Mesenchymal stem cell (in vitro differentiated cells and primary cell): ENCODE data around the gene FLAD1.

Source experiments
- DNase-seq: peaks from one replicate; pipeline ENCODE4 v3.0.0-alpha.2; 2013
- H2AFZ ChIP-seq: one replicate; pipeline ENCODE4 v1.6.1; 2013; ENCODE audit warnings: low read depth, mild to moderate bottlenecking, control low read depth, inconsistent platforms, low read length, moderate library complexity
- H2AK5ac ChIP-seq: 2 replicates; pipeline ENCODE4 v1.6.1; 2013; ENCODE audit warnings: low read length, moderate library complexity, mild to moderate bottlenecking, inconsistent platforms; ENCODE audit not compliant: severe bottlenecking
- H2BK120ac ChIP-seq: one replicate; pipeline ENCODE4 v1.6.1; 2013; ENCODE audit warnings: low read depth, mild to moderate bottlenecking, inconsistent platforms, low read length, moderate library complexity
- H2BK12ac ChIP-seq, 2 experiments: one replicate each; pipeline ENCODE4 v1.6.1; 2013; ENCODE audit warnings: inconsistent platforms in 2 of 2, low read length in 2 of 2, mild to moderate bottlenecking in 2 of 2, moderate library complexity in 2 of 2, control low read depth in 1 of 2
- H2BK15ac ChIP-seq: one replicate; pipeline ENCODE4 v1.6.1; 2013; ENCODE audit warnings: mild to moderate bottlenecking, low read depth, inconsistent platforms; ENCODE audit not compliant: poor library complexity, severe bottlenecking
- H2BK5ac ChIP-seq: 2 replicates; pipeline ENCODE4 v1.6.1; 2013; ENCODE audit warnings: low read depth, mild to moderate bottlenecking, low read length, control low read depth, inconsistent platforms; ENCODE audit not compliant: poor library complexity, severe bottlenecking
- H3K14ac ChIP-seq, 2 experiments: one replicate each; pipeline ENCODE4 v1.6.1; 2013; ENCODE audit warnings: inconsistent platforms in 2 of 2, low read length in 2 of 2, control low read depth in 1 of 2, mild to moderate bottlenecking in 1 of 2, moderate library complexity in 1 of 2
- H3K18ac ChIP-seq, 2 experiments: one replicate each; pipeline ENCODE4 v1.6.1; 2013; ENCODE audit warnings: inconsistent platforms in 2 of 2, low read length in 2 of 2, control low read depth in 1 of 2, low read depth in 1 of 2, mild to moderate bottlenecking in 1 of 2
- H3K23ac ChIP-seq, 2 experiments: one replicate each; pipeline ENCODE4 v1.6.1; 2013; ENCODE audit warnings: inconsistent platforms in 2 of 2, low read length in 2 of 2, mild to moderate bottlenecking in 2 of 2, moderate library complexity in 2 of 2, control low read depth in 1 of 2
- H3K27ac ChIP-seq: 2 replicates; pipeline ENCODE4 v1.5.1; 2013; ENCODE audit warnings: mild to moderate bottlenecking, moderate library complexity, low read length, control low read depth, inconsistent platforms; ENCODE audit not compliant: poor library complexity, severe bottlenecking
- H3K27me3 ChIP-seq, 2 experiments: 2 replicates each; pipeline versions ENCODE4 v1.6.1 to v1.7.0; 2013; ENCODE audit warnings: low read length in 2 of 2, mild to moderate bottlenecking in 2 of 2, moderate library complexity in 2 of 2, control low read depth in 1 of 2, inconsistent platforms in 1 of 2; ENCODE audit not compliant: control insufficient read depth in 1 of 2, insufficient read depth in 1 of 2
- H3K36me3 ChIP-seq, 2 experiments: 2 replicates each; pipeline versions ENCODE4 v1.6.1 to v1.7.0; 2013; ENCODE audit warnings: low read length in 2 of 2, control low read depth in 1 of 2, inconsistent platforms in 1 of 2, low read depth in 1 of 2, mild to moderate bottlenecking in 1 of 2; ENCODE audit not compliant: insufficient read depth in 2 of 2, control insufficient read depth in 1 of 2
- H3K4ac ChIP-seq, 2 experiments: one replicate each; pipeline ENCODE4 v1.6.1; 2013; ENCODE audit warnings: inconsistent platforms in 2 of 2, low read length in 2 of 2, mild to moderate bottlenecking in 2 of 2, moderate library complexity in 2 of 2, control low read depth in 1 of 2, low read depth in 1 of 2
- H3K4me1 ChIP-seq: 2 replicates; pipeline ENCODE4 v1.6.1; 2013; ENCODE audit warnings: low read depth, low read length, control low read depth; ENCODE audit not compliant: control insufficient read depth, insufficient read depth
- H3K4me2 ChIP-seq: 2 replicates; pipeline ENCODE4 v1.6.1; 2013; ENCODE audit warnings: low read length, mild to moderate bottlenecking, inconsistent platforms; ENCODE audit not compliant: poor library complexity, severe bottlenecking
- H3K4me3 ChIP-seq, 2 experiments: 2 replicates each; pipeline versions ENCODE4 v1.5.1 to v1.7.0; 2013; ENCODE audit warnings: low read length in 2 of 2, mild to moderate bottlenecking in 2 of 2, control low read depth in 1 of 2, low read depth in 1 of 2; ENCODE audit not compliant: insufficient read depth in 1 of 2
- H3K79me1 ChIP-seq: replicated peaks from 2 replicates; pipeline ENCODE4 v1.6.1; 2013; ENCODE audit warnings: mild to moderate bottlenecking, control low read depth, low read length, inconsistent platforms; ENCODE audit not compliant: poor library complexity, severe bottlenecking
- H3K9ac ChIP-seq: 2 replicates; pipeline ENCODE4 v1.7.0; 2013; ENCODE audit warnings: mild to moderate bottlenecking, low read length, moderate library complexity
- H3K9me3 ChIP-seq: 2 replicates; pipeline ENCODE4 v1.7.0; 2013; ENCODE audit warnings: mild to moderate bottlenecking, low read length; ENCODE audit not compliant: control insufficient read depth
- H4K8ac ChIP-seq: one replicate; pipeline ENCODE4 v1.6.1; 2013; ENCODE audit warnings: inconsistent platforms, mild to moderate bottlenecking, low read length, moderate library complexity
- H4K91ac ChIP-seq: one replicate; pipeline ENCODE4 v1.6.1; 2013; ENCODE audit warnings: mild to moderate bottlenecking, low read length, inconsistent platforms
- WGBS: methylation state at CpG from one replicate; pipeline ENCODE4 v1.1.7; 2013; ENCODE audit warnings: mixed read lengths; 5-methylcytosine and 5-hydroxymethylcytosine counted together

Gene FLAD1

GRCh38 chr1:154990276-154990675 is 7.1 kb downstream of the FLAD1 start:
- peak overlapping the region; percentile 11 for H4K91ac ChIP-seq
- no peak overlapping the region for H2BK15ac ChIP-seq
- peaks cover 31% of the 10 kb centered on the region for H3K79me1 ChIP-seq
- H2AFZ ChIP-seq = no peak overlapping the region
- H4K8ac ChIP-seq = no peak overlapping the region
- no peak overlapping the region for H3K4ac ChIP-seq
- H3K4me2 ChIP-seq = no peak overlapping the region
- H2BK120ac ChIP-seq = no peak overlapping the region
- no peak overlapping the region for H2BK12ac ChIP-seq
- peaks cover 22% of the 10 kb centered on the region for H3K4me1 ChIP-seq
- no peak for DNase-seq
- no peak overlapping the region for H3K23ac ChIP-seq
- H3K9ac ChIP-seq = no peak overlapping the region
- H3K14ac ChIP-seq = no peak overlapping the region
- no peak overlapping the region for H3K27ac ChIP-seq
- no peaks in the 10 kb centered on the region for H3K27me3 ChIP-seq
- WGBS = 96% methylated on average over 8 of the region's 8 CpGs
- peaks cover 45 to 52% of the 10 kb centered on the region in 2 experiments for H3K36me3 ChIP-seq
- H3K9me3 ChIP-seq = no peaks in the 10 kb centered on the region
- no peak overlapping the region for H2AK5ac ChIP-seq
- H3K18ac ChIP-seq = no peak overlapping the region
- no peak overlapping the region for H2BK5ac ChIP-seq
- no peak overlapping the region for H3K4me3 ChIP-seq

GRCh38 chr1:154992721-154993571 is 9.8 kb downstream of the FLAD1 start:
- peak; percentile 50 for DNase-seq
- Histone ChIP-seq H4K8ac (peak overlapping the region; percentile 66), H2BK15ac (no peak overlapping the region), H3K4ac (no peak overlapping the region), H2BK12ac (peak overlapping the region in 1 of 2 experiments; percentile 11), H3K14ac (no peak overlapping the region), H3K23ac (no peak overlapping the region), H3K4me1 (peaks cover 19% of the 10 kb centered on the region), H3K9ac (no peak overlapping the region), H3K36me3 (peaks cover 35 to 37% of the 10 kb centered on the region in 2 experiments), H3K27me3 (no peaks in the 10 kb centered on the region), H3K4me3 (no peak overlapping the region), H3K9me3 (no peaks in the 10 kb centered on the region), H3K79me1 (peaks cover 25% of the 10 kb centered on the region), H2AFZ (no peak overlapping the region), H3K27ac (no peak overlapping the region), H2BK120ac (no peak overlapping the region), H4K91ac (peak overlapping the region; percentile 57), H3K4me2 (no peak overlapping the region), H3K18ac (peak overlapping the region in 1 of 2 experiments; percentile 29), H2AK5ac (no peak overlapping the region), H2BK5ac (no peak overlapping the region)
- WGBS = 95% methylated on average over 10 of the region's 14 CpGs

- H3K27me3 ChIP-seq = no peaks in the 10 kb centered on the region
- no peak within 1 kb of the TSS for H3K4me2 ChIP-seq
- peak within 1 kb of the TSS; percentile 74 for H2BK120ac ChIP-seq
- DNase-seq = no peak
- H2BK5ac ChIP-seq = no peak within 1 kb of the TSS
- no peak within 1 kb of the TSS for H3K14ac ChIP-seq
- no peak within 1 kb of the TSS for H3K27ac ChIP-seq
- peaks cover 21% of the 10 kb centered on the region for H3K79me1 ChIP-seq
- peak within 1 kb of the TSS; percentile 55 for H2BK15ac ChIP-seq
- peak within 1 kb of the TSS; percentile 66 for H4K8ac ChIP-seq
- no peak within 1 kb of the TSS for H3K9ac ChIP-seq
- no peak within 1 kb of the TSS for H3K4me3 ChIP-seq
- peak within 1 kb of the TSS in 1 of 2 experiments; percentile 23 for H3K23ac ChIP-seq
- peak within 1 kb of the TSS; percentile 4 to 93 for H3K4ac ChIP-seq
- peak within 1 kb of the TSS; percentile 84 for H4K91ac ChIP-seq
- WGBS = 100% methylated on average over 1 of the region's 8 CpGs
- H2BK12ac ChIP-seq = peak within 1 kb of the TSS; percentile 23 to 45
- H2AFZ ChIP-seq = no peak within 1 kb of the TSS
- peaks cover 27 to 30% of the 10 kb centered on the region in 2 experiments for H3K36me3 ChIP-seq
- H3K18ac ChIP-seq = peak within 1 kb of the TSS in 1 of 2 experiments; percentile 29
- H3K4me1 ChIP-seq = peaks cover 21% of the 10 kb centered on the region
- H3K9me3 ChIP-seq = no peaks in the 10 kb centered on the region
- H2AK5ac ChIP-seq = peak within 1 kb of the TSS; percentile 45
Measured at GRCh38 chr1:154993572-154994268, 10.6 kb downstream of the FLAD1 start, which contains the start of gene LENEP. Gene LENEP (plus strand): TSS chr1:154993586. CDS start chr1:154993608, 22 bp downstream.

- Histone ChIP-seq H2BK15ac (no peak overlapping the region), H3K36me3 (peaks cover 22 to 26% of the 10 kb centered on the region in 2 experiments), H3K4ac (no peak overlapping the region), H3K4me1 (peaks cover 24% of the 10 kb centered on the region), H3K23ac (no peak overlapping the region), H3K4me2 (no peak overlapping the region), H4K8ac (no peak overlapping the region), H3K79me1 (peaks cover 18% of the 10 kb centered on the region), H3K9ac (no peak overlapping the region), H3K9me3 (no peaks in the 10 kb centered on the region), H2AK5ac (no peak overlapping the region), H3K18ac (no peak overlapping the region), H4K91ac (no peak overlapping the region), H2AFZ (no peak overlapping the region), H3K4me3 (no peak overlapping the region), H3K27me3 (no peaks in the 10 kb centered on the region), H2BK12ac (no peak overlapping the region), H3K14ac (no peak overlapping the region), H2BK120ac (no peak overlapping the region), H3K27ac (no peak overlapping the region), H2BK5ac (no peak overlapping the region)
- no peak for DNase-seq
- WGBS = 97% methylated on average over 1 of the region's 1 CpG
Measured at GRCh38 chr1:154994269-154994587, 11.1 kb downstream of the FLAD1 start.
